GM19240 (cell line): Measurements from ENCODE around the gene PRELP.

ENCODE experiments used
- DNase-seq: peaks from one replicate; pipeline ENCODE4 v3.0.0; 2011; ENCODE audit warnings: low spot score; ENCODE audit not compliant: insufficient read length

Gene PRELP

GRCh38 chr1:203477748-203478147 is 2.1 kb downstream of the PRELP start:
- no peak for DNase-seq

GRCh38 chr1:203478231-203478630 is 2.6 kb downstream of the PRELP start:
- no peak for DNase-seq

DNA sequence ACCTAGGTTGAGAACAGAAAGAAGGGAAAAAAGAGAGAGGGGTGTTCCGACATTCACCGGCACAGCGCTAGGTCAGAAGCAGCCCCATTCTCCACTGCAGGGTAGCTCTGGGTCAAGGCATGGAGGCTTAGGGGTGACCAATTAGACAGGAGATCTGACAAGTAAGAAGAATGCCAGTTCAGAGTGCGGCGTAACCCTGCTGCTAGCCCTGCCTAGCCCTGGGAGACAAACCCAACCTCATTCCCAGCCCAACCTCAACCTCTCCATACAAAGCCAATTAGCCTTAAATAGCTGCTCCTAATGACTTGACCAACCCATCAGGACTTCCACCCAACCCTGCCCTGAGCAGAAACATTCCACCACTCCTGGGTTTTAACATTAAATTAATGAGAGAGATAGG is 3.4 kb downstream of the PRELP start:
- DNase-seq: no peak

DNA sequence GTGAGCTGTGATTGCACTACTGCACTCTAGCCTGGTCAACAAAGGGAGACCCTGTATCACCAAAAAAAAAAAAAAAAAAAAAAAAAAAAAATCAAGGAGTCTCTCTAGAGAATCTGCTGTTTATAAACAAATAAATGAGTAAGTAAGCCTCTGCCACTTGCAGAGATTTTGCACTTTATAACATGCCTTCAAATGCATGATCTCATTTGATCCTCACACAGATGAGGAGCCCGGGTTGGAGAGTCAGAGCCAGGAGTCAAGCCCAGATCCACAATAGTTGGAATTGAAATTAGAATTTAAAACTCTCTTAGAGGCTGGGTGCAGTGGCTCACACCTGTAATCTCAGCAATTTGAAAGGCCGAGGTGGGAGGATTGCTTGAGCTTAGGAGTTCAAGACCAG is 4.0 kb downstream of the PRELP start:
- no peak for DNase-seq

DNA sequence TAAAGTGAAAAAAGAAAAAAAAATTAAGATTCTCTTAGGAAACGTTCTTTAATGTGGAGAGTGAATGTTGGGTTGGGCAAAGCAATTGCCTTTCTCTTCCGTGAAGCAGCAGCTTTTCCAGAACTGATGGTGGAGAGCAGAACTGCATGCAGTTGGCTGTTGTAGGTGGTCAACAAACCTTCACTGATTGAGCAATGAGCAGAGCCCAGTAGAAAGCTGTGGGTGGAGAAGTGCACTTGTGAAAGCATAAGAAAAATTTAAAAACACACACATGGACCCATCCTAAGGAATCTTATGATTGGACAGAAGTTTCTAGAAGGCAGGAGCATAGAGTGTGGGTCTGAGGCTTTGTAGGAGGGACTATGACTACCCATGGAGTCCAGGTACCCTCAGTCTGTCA is 4.5 kb downstream of the PRELP start:
- DNase-seq: no peak

DNA sequence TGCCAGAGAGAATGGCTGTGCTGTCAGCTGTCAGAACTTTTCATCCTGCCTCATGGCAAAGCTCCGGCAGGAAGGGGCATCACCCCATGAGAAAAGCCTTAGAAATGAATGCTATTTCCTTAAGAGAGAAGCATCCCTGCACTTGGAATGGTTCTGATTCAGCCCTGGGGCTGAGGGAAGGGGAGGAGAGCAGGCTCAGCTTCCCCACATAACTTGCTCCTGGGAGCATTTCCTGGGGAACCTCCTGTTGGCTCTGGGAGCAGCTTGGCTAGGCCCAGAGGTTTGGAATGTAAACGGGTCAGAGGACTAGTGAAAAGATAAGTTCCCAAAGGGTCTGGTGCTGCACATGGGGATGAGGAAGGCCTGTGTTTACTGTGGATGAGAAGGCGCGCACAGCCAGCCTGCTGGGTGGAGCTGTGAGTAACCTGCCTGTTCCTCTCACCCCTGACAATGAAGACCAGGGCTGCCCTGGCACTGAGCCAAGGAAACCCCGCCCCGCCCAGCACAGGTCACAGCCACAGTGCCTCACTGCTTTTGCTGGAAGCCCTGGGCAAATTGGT is 5.0 kb downstream of the PRELP start:
- DNase-seq: no peak

GRCh38 chr1:203481196-203481595 is 5.6 kb downstream of the PRELP start:
- no peak for DNase-seq

- DNase-seq: no peak
Measured at GRCh38 chr1:203486618-203487370, 11.2 kb downstream of the PRELP start.

GRCh38 chr1:203488539-203488938 is 12.9 kb downstream of the PRELP start:
- no peak for DNase-seq

- DNase-seq: no peak
Measured at GRCh38 chr1:203490607-203491006, 15.0 kb downstream of the PRELP start.

GRCh38 chr1:203491664-203492063 is 16.1 kb downstream of the PRELP start:
- DNase-seq: no peak

DNA sequence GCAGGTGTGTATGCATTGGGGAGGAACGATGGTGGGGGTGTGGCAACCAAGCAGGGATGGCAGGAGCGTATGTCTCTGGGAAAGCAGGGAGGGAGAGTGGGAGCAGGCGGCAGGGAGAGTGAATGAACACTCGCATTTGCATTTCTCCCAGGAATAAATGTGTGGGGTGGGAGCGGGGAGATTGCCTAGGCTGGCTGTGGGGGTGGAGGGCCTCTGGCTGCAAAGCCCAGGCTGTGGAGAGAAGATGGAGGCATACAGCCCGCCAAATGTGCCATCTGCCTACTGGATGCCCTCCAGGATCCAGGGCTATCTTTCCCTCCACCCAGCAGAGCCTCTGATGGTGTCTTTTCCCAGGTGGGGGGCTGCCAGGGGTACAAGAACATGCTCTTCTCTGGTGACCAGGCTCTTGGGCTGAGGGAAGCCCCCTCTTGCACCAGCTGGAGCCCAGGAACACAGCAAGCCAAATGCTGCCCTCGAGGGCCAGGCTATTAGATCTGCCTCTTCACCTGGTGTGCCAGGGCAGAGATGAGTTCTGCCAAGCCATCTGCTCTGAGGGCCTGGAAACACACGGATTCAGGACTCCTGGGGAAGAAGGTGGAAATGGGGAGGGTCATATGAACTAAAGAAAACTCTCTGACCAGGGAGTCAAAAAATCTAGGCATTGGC is 16.6 kb downstream of the PRELP start:
- no peak for DNase-seq

- DNase-seq: no peak
Measured at GRCh38 chr1:203492748-203493130, 17.1 kb downstream of the PRELP start.

- no peak for DNase-seq
Measured at GRCh38 chr1:203493901-203494300, 18.3 kb downstream of the PRELP start, which contains the start of gene OPTC. Gene OPTC, plus strand, starts transcription at chr1:203494153. Its CDS starts 1,853 bp downstream, at chr1:203496006.

- DNase-seq: no peak
Measured at GRCh38 chr1:203495845-203496244, 20.2 kb downstream of the PRELP start.

DNA sequence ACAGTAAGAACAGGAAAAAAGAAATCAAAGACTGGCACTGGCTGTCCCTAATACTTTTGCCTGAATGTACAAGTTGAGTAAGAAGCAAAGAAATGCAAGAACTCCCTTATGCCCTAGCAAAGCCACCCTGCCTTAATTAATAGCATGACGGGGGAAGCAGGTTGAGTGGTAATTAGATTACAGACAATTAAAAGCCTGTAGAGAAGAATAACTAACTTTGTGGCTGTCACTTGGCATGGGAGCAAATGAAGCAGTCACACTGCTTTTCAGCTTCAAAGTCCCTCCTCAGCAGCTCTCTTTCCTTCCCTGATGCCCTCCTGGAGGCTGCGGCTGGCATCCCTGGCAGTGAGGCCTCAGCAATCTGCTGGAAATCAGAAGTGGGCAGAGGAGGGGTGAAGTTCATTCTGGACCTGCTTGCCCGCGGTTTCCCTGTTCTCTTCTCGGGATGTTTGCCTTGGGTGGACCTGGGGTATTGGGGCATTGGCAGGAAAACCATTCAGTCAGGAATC is 21.7 kb downstream of the PRELP start:
- no peak for DNase-seq

DNA sequence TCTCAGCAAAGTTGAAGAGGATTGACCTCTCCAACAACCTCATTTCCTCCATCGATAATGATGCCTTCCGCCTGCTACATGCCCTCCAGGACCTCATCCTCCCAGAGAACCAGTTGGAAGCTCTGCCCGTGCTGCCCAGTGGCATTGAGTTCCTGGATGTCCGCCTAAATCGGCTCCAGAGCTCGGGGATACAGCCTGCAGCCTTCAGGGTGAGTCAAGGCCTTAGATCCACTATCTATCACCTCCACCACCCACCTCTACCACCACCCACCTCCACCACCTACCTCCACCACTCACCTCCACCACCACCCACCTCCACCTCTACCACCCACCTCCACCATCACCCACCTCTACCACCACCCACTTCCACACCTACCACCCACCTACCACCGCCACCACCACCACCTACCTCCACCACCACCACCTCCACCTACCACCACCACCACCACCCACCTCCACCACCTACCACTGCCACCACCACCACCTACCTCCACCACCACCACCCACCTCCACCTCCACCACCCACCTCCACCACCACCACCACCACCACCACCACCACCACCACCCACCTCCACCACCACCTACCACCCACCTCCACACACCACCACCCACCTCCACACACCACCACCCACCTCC is 24.2 kb downstream of the PRELP start:
- DNase-seq: no peak

GRCh38 chr1:203500279-203500678 is 24.7 kb downstream of the PRELP start:
- DNase-seq: no peak

- no peak for DNase-seq
Measured at GRCh38 chr1:203503836-203504235, 28.2 kb downstream of the PRELP start.

- peak; percentile 90 for DNase-seq
Measured at GRCh38 chr1:203504400-203505250, 29.0 kb downstream of the PRELP start.
